ELR (cell line): ENCODE results near the gene ZNF697.

Source experiments
- DNase-seq: peaks from one replicate; pipeline ENCODE4 v3.0.0-alpha.2; 2015; ENCODE audit warnings: low read depth

ZNF697 gene

GRCh38 chr1:119662034-119662437 lies 14.0 kb upstream of the ZNF697 start:
- no peak for DNase-seq

GRCh38 chr1:119660253-119661083 lies 12.4 kb upstream of the ZNF697 start:
- DNase-seq: no peak

- no peak for DNase-seq
Observed at GRCh38 chr1:119659628-119660027, 11.6 kb upstream of the ZNF697 start.

- no peak for DNase-seq
Observed at GRCh38 chr1:119656410-119656955, 8.4 kb upstream of the ZNF697 start.

GRCh38 chr1:119655154-119655553 lies 7.1 kb upstream of the ZNF697 start:
- peak; percentile 23 for DNase-seq

DNA sequence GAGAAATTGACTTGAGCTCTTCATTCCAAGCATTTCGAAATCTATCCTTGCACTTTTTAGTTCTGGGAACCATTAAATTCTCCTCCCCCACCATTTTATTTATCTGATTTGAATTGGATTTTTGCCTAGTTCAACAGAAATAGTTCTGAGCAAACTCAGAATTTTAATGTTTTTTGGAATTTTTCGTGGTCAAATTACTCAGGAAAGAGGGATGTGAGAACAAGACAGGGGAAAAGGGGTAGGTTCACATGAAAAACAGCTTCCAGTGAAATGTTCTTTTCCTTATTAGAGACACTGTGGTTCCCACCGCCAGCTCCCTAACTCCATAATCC lies 5.7 kb upstream of the ZNF697 start:
- no peak for DNase-seq

DNA sequence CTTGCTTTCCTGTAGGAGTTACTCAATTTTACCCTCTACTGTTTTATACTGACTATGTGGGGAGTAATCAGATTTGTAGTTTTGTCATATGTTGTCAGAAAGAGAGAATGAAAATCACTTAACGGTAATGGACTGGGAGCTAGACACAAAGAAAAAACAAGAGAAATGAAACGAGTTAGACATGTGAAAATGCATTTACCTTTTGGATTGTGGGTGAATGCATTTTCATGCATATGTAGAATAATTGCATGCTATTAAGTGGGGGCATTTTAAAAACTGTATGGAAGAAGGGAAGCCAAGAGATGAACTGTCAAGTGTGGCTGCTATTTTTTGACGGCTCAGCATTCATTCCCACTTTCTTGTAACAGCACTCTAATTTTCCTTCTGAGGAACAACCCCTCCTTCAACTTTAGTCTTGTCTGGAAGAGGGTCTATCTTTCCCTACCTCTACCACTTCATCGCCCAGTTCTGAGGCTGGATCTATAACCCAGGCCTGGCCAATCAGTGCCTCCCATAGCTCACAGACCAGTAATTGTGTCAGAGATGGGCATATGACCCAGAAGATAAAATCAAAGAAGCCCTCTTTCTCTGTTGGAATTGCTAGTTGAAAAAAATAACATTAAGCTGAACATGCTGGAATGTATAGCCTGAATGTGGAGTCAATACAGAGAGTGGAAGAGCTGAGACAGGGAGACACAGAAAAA lies 5.2 kb upstream of the ZNF697 start:
- DNase-seq: no peak

DNA sequence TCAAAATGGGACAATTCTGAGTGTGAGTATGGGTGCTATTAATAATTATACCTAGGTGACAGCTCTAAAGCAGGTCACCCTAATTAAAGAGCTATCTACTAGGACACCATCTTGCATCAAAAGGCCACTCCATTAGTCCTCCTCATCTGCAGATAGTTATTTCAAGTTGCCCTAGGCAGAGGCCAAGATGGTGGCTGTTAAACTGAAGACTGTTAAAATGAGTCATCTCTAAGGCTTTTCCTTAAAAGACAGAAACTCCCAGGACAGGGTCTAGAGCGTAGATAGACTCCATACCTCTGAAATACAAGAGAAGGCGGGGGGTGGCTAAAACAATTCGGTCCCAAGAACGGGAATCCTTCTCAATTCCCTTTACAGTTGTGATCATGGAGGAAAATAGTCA lies 4.5 kb upstream of the ZNF697 start:
- peak; percentile 28 for DNase-seq

- DNase-seq: no peak
Observed at GRCh38 chr1:119651641-119652040, 3.6 kb upstream of the ZNF697 start.

DNA sequence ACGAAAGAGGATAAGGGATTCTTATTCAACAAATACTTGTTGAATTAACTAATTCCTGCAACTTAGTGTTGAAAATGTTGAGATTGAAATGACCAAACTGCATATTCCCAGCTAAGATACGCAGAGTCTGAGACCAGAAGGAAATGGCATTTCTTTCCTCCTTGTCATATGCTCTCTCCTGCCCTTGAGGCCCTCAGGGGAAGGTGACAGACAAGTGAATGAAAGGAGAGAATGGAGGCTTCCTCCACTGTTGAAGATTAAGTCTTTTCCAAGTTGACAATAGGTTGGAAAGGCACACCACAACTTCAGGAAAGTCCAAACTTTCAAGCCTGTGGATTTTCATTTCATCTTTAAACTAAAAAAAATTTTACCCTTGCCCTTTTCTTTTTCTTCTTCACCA lies 3.1 kb upstream of the ZNF697 start:
- peak; percentile 42 for DNase-seq

DNA sequence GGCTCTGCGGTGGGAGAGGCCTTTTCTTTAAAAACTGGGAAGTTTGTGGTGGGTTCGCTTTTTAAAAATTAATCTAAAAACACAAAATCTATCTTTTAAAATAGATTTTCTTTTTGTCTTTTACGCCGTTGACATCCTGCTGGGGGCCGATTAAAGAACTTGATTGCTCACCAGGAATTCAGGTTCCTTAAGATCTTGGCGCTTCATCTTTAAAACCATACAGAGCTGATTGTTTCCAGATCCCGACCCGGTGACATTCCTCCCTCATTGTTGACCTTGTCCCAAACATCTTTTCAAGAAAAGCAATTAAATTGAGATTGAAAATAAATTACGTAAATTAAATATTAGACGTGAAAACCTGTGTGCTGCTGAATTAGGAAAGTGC lies 546 bp upstream of the ZNF697 start:
- DNase-seq: no peak

- no peak for DNase-seq
Observed at GRCh38 chr1:119647228-119647733, 785 bp downstream of the ZNF697 start.

DNA sequence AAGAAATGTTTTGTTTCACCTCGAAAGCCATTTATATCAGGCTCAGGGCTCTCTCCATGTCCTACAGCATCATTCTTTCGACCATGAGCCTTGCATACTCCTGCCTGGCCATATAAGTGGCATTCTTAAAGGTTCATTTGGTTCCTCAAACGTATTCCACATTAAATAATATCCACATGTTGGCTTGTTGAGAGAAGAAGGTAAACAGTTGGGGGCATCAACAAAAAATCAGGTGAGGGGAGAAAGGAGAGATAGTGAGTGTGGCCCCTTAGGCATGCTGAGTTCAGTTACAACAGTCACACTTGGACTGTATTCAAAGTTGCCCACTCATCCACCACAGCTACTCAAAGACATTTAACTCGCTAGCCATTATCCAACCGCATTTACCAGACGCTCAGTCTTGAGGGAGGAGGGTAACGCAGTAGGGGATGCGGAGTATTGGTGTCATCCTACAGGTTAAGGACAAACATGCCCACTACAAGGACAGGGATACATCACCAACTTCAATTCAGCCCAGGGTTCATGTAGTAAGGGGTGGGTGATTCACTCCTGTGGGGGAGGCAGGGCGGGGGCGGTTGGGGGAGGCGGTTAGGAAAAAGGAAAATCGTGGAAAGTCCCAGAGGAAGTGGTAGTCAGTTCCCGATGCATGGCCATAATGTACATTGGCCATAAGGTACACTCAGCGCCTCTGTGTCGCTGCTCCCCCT lies 1.4 kb downstream of the ZNF697 start:
- DNase-seq: peak; percentile 96

DNA sequence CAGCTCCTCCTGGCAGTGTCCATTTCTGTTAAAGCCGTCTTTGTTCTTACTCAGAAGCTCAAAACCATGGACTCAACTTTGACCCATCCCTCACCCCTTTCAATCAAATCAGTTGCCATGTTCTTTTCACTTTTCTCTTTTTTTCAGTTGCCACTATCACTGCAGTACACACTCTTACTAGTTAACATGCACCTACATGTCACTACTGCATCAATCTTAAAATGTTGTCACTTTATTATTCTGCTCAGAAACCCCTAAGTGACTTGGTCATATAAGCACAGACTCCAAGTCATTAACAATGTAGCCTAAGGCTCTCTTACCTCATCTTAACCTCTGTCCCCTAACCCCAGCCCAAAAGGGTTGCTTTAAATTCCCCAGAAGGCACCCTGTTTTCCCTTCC lies 9.0 kb downstream of the ZNF697 start:
- DNase-seq: no peak

GRCh38 chr1:119637710-119638109 lies 10.4 kb downstream of the ZNF697 start:
- no peak for DNase-seq

- DNase-seq: peak; percentile 67
Observed at GRCh38 chr1:119636491-119637089, 11.5 kb downstream of the ZNF697 start.

- DNase-seq: peak; percentile 95
Observed at GRCh38 chr1:119635811-119636390, 12.2 kb downstream of the ZNF697 start.

- no peak for DNase-seq
Observed at GRCh38 chr1:119634016-119634415, 14.1 kb downstream of the ZNF697 start.

GRCh38 chr1:119633575-119633974 lies 14.5 kb downstream of the ZNF697 start:
- no peak for DNase-seq

DNA sequence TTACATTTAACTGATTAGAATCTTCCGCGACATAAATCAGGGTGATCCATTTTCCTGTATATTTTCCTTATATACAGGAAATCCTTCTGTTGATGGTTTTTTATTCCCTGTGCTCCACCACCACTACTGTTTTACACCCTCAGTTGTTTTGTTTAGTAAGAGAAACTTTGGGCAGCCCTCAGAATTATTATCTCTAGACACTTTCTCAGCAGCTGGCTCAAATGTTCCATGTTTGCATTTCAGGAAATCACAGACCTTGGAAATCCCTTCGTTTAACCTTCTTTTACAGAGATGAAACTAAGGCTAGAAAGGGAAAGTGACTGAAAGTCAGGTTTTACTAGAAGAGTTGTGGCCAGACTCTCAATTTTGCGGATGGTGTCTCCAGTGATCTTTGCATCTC lies 15.2 kb downstream of the ZNF697 start:
- DNase-seq: no peak

- DNase-seq: no peak
Observed at GRCh38 chr1:119632103-119632490, 16.0 kb downstream of the ZNF697 start.
